Gastroesophageal sphincter (tissue), 4 donors: ENCODE measurements around the gene STK24. TPM values are rescaled to one million over a fixed set of nuclear protein-coding genes. Genes with fewer than 3 reads are reported as not detected.

Experiments used
- ATAC-seq: fragments of 150-250 bp; one replicate; pipeline ENCODE4 v1.9.1; 2016; ENCODE audit warnings: mild to moderate bottlenecking, moderate library complexity
- H3K27ac ChIP-seq, 4 donors: fragments of 200-600 bp; sonication (generic) in 3 of 4; 1 replicate in 3 of 4; 2 replicates in 1 of 4; pipeline ENCODE4 v1.5.1; 2016 to 2019
- H3K27me3 ChIP-seq: fragments of 200-600 bp; sonication (generic); one replicate; pipeline ENCODE4 v1.5.1; 2019
- H3K36me3 ChIP-seq, 2 donors: fragments of 200-600 bp; sonication (generic); one replicate each; pipeline ENCODE4 v1.5.1; 2019; ENCODE audit warnings: control low read depth in 1 of 2
- H3K4me1 ChIP-seq, 3 donors: fragments of 200-600 bp; sonication (generic); 1 replicate in 2 of 3; 2 replicates in 1 of 3; pipeline ENCODE4 v1.5.1; 2016 to 2019; ENCODE audit warnings: control low read depth in 2 of 3
- H3K4me3 ChIP-seq, 2 donors: fragments of 200-600 bp; sonication (generic); one replicate each; pipeline ENCODE4 v1.5.1; 2019; ENCODE audit warnings: mild to moderate bottlenecking in 1 of 2, moderate library complexity in 1 of 2
- H3K9me3 ChIP-seq, 3 donors: fragments of 200-600 bp; sonication (generic); one replicate each; pipeline ENCODE4 v1.5.1; 2017 to 2019; ENCODE audit warnings: control low read depth in 2 of 3
- CTCF ChIP-seq, 4 experiments: fragments of 200-600 bp in 2 of 4; fragments of 450-650 bp in 2 of 4; sonication (generic) in 1 of 4; IDR thresholded peaks; one replicate each; pipeline ENCODE4 v1.5.1; 2017 to 2019; ENCODE audit warnings: antibody characterized with exemption in 4 of 4, mild to moderate bottlenecking in 2 of 4, moderate library complexity in 2 of 4
- EP300 ChIP-seq: sonication (generic); formaldehyde crosslinking; IDR thresholded peaks from one replicate; pipeline ENCODE4 v1.6.1; 2017; ENCODE audit warnings: antibody characterized with exemption, mild to moderate bottlenecking
- POLR2A ChIP-seq, 2 donors: fragments of 450-650 bp; IDR thresholded peaks; one replicate each; pipeline ENCODE4 v1.6.1; 2017; ENCODE audit warnings: antibody characterized with exemption in 2 of 2, mild to moderate bottlenecking in 2 of 2, moderate library complexity in 1 of 2
- POLR2AphosphoS5 ChIP-seq: sonication (generic); formaldehyde crosslinking; IDR thresholded peaks from one replicate; pipeline ENCODE4 v1.6.1; 2017; ENCODE audit warnings: antibody characterized with exemption
- WGBS, 2 donors: methylation state at CpG; one replicate each; pipeline ENCODE4 v1.1.5; 2018; ENCODE audit warnings: low coverage in 1 of 2; 5-methylcytosine and 5-hydroxymethylcytosine counted together
- total RNA-seq, 4 donors: library from RNA; depleted of rRNA; stranded (reverse); fragments of >200 nt; gene quantifications; one replicate each; pipeline ENCODE4 v1.1.0, GENCODE V29; 2016

The STK24 gene
- total RNA-seq, 4 donors from 2014 or later: 60.2 to 157 (median 102) TPM

- Histone ChIP-seq H3K9me3 (no peaks in the 10 kb centered on the region), H3K4me3 (no peak overlapping the region), H3K27ac (no peak overlapping the region), H3K27me3 (no peaks in the 10 kb centered on the region), H3K36me3 (no peaks in the 10 kb centered on the region), H3K4me1 (peaks cover 0 to 89% (median 24%) of the 10 kb centered on the region in 3 donors)
- 53 to 74% methylated on average over 3 to 13 of the region's 13 CpGs for WGBS, 2 donors
- no peak for TF ChIP-seq POLR2AphosphoS5
- TF ChIP-seq POLR2A (IDR thresholded peaks at IDR 0.05): no peak
- no peak for TF ChIP-seq CTCF (IDR thresholded peaks at IDR 0.05)
- TF ChIP-seq EP300: no peak
- no peak for ATAC-seq
Measured at GRCh38 chr13:98535501-98536354, 41.2 kb downstream of the STK24 start.

GRCh38 chr13:98534821-98535220, 42.1 kb downstream of the STK24 start:
- H3K27me3 ChIP-seq: no peaks in the 10 kb centered on the region
- peaks cover 0 to 89% (median 23%) of the 10 kb centered on the region in 3 donors for H3K4me1 ChIP-seq
- no peak overlapping the region for H3K27ac ChIP-seq
- no peaks in the 10 kb centered on the region for H3K9me3 ChIP-seq
- no peaks in the 10 kb centered on the region for H3K36me3 ChIP-seq
- TF ChIP-seq POLR2AphosphoS5: no peak
- TF ChIP-seq EP300: no peak
- no peak for TF ChIP-seq POLR2A (IDR thresholded peaks at IDR 0.05)
- H3K4me3 ChIP-seq: no peak overlapping the region
- WGBS, 2 donors: 92% methylated on average over 7 of the region's 7 CpGs; no CpG with 5 or more reads in 1 of the 2 donors
- ATAC-seq: no peak

- Histone ChIP-seq H3K27ac (no peak overlapping the region), H3K4me1 (peaks cover 0 to 89% (median 32%) of the 10 kb centered on the region in 3 donors), H3K4me3 (no peak overlapping the region), H3K27me3 (no peaks in the 10 kb centered on the region), H3K9me3 (no peaks in the 10 kb centered on the region), H3K36me3 (no peaks in the 10 kb centered on the region)
- no peak for ATAC-seq
- TF ChIP-seq POLR2AphosphoS5 (no peak), POLR2A (IDR thresholded peaks at IDR 0.05) (no peak), EP300 (no peak), CTCF (IDR thresholded peaks at IDR 0.05) (no peak)
- WGBS, 2 donors: 55 to 89% methylated on average over 2 to 7 of the region's 9 CpGs
Measured at GRCh38 chr13:98533912-98534311, 43.0 kb downstream of the STK24 start.

GRCh38 chr13:98532254-98532653, 44.7 kb downstream of the STK24 start:
- no peak overlapping the region for H3K27ac ChIP-seq
- TF ChIP-seq EP300 (no peak), POLR2AphosphoS5 (no peak), POLR2A (IDR thresholded peaks at IDR 0.05) (no peak), CTCF (IDR thresholded peaks at IDR 0.05) (no peak)
- H3K9me3 ChIP-seq: no peaks in the 10 kb centered on the region
- no peak for ATAC-seq
- peaks cover 0 to 92% (median 34%) of the 10 kb centered on the region in 3 donors for H3K4me1 ChIP-seq
- 97 to 100% methylated on average over 3 of the region's 3 CpGs for WGBS, 2 donors
- no peaks in the 10 kb centered on the region for H3K27me3 ChIP-seq
- H3K36me3 ChIP-seq: no peaks in the 10 kb centered on the region
- H3K4me3 ChIP-seq: no peak overlapping the region

GRCh38 chr13:98530217-98530616, 46.7 kb downstream of the STK24 start:
- H3K4me1 ChIP-seq: peaks cover 0 to 90% (median 22%) of the 10 kb centered on the region in 3 donors
- WGBS, 2 donors: 63 to 89% methylated on average over 2 of the region's 7 CpGs
- no peaks in the 10 kb centered on the region for H3K36me3 ChIP-seq
- H3K27ac ChIP-seq: no peak overlapping the region
- no peak for ATAC-seq
- H3K4me3 ChIP-seq: no peak overlapping the region
- no peaks in the 10 kb centered on the region for H3K27me3 ChIP-seq
- no peaks in the 10 kb centered on the region for H3K9me3 ChIP-seq
- TF ChIP-seq CTCF (IDR thresholded peaks at IDR 0.05) (no peak), POLR2A (IDR thresholded peaks at IDR 0.05) (no peak)
